Activated CD4-positive, alpha-beta T cell treated with anti-CD3 and anti-CD28 coated beads, Interleukin-2, amount 50 U/mL, for 24 hours (primary cell): ENCODE results near the gene JADE1.

Experiments used
- DNase-seq, 2 donors: peaks; one replicate each; pipeline ENCODE4 v3.0.0-alpha.2; 2020; ENCODE audit warnings: low read depth in 1 of 2, low spot score in 1 of 2

JADE1 gene

DNA sequence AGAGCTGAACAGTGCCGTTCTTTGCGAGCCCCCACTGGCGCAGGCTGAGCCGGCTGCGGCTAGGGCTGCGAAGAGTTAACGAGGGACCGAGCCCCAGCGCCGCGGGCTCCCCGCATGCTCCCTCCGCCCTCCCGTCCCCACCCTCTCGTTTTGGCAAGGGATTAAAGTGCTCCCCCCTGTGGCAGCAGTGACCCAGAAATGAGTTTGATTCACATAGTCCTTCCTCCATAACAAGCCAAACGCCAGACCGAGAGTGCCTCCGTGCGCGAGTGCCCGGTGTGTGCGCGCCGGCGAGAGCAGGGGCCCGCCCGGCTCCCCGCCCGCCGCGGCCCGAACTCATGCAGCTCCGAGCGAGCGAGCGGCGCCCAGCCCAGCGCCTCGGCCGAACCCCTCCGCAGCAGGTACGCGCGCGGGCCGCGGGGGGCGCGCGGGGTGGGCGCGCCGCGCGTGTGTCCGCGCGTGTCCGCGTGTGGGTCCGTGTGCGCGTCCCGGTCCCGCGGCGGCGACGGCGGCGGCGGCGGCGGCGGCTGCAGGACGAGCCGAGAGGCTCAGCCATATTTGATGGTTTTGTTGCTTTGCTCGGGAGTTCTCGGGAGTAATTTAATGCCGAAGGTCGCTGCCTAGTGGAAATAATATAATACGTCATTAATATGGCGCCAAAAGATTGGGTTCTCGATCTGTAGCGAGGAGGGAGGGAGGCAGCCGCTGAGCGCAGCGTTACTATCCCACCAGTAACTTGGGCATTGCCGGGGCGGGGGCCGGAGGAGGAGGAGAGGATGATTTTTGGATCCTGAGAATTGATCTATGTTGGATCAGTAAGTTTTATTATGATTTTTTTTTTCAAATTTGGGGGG lies at the start of gene JADE1:
JADE1 (plus strand) TSS at position 224 of the 854 bp plus-strand sequence. CDS start 22,059 bp downstream, outside the sequence.
- DNase-seq, result peak; percentile 76 to 89

DNA sequence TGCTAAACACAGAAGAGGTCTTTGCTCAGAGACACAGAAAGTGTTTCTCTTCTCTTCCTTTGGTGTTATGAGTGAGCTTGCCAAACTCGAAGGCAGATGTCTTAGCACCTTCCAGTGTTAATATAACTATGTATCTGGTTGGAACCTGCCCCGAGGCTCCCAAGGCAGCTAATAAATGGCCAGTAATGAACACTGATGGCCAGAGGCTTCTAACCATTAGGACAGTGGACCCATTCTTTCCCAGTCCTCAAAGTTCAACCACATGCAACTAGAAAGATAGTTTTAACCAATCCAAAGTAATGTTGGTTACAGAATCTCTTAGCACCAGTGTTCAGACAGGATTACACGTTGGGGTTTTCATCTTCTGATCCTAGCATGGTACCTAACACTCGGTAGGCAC lies 42.7 kb upstream of the JADE1 start:
- no peak for DNase-seq

DNA sequence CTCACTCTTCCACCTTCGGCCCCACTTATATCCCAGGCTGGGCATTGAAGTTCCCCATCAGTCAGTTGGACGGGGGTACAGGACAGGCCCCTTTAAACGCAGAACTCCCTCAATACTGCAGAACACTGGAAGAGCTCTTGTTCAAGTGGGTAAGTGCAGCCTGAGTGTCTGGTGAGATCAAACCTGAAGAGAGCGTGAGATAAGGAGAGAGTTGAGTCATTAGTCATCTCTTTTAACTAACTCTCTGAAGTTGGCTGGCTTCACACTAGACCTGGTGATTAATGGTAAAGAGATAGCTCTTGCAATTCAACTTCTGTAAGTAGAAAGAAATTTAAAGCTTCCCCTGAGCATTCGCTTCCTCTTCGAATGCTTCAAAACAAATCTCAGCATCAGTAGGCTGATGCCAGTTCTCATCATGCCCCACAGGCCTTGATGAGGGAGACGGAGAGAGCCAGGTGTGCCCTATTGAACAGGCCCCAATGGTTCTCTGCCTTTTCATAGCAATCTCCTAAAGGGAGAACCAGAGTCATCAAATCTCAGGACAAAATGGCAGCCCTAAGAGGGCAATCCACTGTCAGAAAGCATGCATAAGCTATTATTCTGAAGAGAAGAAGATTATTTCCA lies 41.0 kb upstream of the JADE1 start:
- DNase-seq, result no peak

DNA sequence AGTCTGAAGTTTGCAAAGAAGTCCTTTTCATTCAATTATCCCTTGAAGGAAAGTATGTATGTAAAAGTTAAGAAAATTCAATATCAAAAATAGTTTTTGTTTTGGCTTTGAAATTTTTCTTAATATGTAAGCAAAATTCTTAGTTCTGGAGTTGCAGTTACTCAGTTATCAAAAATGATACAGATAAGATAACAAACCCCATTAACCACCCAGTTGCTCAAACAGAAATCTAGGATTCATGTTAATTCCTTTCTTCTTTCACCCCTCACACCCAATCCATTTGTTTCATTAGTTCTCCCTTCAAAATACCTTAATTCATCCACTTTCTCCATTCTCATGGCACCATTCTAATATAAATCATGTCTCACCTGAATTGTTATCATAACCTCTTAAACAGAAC lies 40.5 kb upstream of the JADE1 start:
- no peak for DNase-seq

DNA sequence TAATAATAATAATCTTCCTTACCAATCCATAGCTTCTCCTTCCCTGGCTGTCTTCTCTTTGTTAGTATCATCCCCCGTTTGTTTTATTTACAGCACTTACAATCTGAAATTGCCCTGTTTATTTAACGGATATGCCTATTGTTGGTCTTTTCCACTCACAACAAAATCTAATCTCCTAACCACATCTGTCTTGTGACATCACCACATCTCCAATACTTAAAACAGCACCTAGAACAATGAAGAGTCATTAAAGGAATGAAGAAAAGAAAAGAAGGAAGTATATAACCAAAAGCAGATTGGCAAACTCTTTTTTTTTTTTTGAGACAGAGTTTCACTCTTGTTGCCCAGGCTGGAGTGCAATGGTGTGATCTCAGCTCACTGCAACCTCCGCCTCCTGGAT lies 38.7 kb upstream of the JADE1 start:
- no peak for DNase-seq

DNA sequence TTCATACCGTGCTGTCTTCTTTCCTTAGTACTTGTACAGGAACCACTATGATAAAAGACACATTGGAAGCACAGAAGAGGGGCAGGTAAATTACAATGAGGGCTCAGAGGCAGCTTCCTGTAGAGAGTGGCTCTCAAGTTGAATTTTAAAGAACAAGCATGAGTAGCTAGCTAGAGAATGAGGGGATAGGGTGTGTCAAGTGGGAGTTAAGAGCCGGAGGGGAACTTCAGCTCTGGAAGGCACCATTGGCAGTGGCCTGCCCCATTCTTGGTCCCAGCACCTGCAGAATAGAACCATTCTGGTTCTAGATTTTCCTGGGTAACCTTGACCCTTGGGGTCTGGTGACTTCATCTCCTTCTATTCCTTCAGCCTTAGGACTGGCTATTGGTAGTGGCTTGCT lies 34.0 kb upstream of the JADE1 start:
- DNase-seq, result no peak

DNA sequence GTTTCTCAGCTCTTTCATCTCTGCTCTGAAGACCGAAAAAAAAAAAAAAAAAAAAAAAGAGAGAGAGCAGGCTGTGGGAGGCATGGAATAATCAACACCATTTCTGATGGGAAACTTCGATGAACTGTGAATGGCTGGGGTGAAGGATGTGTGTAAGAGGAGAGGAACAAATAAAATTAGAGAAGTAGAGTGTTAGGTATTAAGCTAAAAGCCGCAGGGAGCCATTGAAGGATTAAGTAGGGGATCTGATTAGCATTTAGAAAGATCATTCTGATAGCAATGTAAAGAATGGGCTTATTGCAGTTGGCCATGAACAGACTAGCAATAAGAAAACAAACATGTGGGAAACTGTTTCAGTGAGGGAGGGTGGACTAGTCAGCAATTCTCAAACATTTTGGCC lies 33.6 kb upstream of the JADE1 start:
- DNase-seq, result no peak

DNA sequence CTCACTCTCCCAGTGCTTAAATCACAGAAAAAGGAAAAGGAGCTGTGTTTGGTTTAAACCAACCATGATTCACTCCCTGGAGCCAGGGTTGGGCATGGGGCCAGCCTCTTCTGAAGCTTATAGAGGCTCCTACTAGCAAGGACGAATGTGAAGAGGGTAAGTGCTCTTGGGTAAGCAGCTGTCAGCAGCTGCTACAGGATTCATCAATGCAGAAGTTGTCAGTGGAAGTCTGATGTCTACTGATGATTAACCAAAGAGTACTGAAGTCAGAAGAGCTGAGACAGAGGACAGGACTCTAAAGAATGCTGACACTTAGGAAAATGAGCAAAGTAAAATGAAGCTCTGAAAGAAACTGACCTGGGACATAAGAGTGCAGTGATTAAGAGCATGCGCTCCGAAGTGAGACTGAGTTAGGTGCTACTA lies 32.7 kb upstream of the JADE1 start:
- no peak for DNase-seq

DNA sequence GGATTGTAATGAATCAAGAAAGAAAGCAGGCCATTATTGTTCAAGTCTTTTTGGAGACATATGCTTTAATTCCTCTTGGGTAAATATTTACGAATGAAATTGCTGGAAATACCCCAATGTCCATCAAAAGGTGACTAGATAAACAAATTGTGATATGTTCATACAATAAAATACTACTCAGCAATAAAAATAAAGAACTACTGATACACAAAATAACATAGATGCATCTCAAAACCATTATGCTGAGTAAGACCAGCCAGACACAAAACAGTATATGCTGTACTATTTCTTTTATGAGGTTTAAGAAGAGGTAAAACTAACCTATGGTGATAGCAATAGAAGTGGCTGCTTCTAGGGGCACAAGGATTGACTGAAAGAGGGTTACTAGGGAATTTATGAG lies 28.8 kb upstream of the JADE1 start:
- no peak for DNase-seq

DNA sequence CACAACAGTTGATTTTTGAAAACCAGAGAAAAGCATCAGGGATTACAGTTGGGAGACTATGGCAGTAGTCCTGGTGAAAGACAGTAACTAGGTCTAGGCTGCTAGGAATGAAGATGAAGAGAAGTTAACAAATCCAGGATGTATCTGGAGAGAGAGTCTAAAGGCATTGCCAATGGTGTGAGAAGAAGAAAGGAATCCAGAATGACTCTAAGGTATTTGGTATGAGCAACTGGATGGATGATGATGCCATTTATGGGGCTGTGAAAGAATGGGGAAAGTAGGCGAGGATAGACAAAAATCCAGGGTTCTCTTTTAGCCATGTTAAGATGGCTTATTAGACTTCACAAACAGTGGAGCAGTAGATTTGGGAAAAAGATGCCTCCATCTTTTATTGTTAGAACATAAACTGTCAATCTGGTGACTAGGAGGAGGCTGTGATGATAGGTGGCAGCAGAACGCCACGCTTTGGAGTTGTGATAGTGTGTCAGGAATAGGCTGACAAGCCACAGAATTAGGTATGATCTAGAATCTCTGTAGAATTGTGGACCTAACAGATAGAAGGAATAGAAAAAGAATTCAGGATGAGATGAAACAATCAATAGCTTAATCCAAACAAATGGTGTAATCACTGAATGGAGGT lies 27.3 kb upstream of the JADE1 start:
- DNase-seq, result peak; percentile 17 to 24

DNA sequence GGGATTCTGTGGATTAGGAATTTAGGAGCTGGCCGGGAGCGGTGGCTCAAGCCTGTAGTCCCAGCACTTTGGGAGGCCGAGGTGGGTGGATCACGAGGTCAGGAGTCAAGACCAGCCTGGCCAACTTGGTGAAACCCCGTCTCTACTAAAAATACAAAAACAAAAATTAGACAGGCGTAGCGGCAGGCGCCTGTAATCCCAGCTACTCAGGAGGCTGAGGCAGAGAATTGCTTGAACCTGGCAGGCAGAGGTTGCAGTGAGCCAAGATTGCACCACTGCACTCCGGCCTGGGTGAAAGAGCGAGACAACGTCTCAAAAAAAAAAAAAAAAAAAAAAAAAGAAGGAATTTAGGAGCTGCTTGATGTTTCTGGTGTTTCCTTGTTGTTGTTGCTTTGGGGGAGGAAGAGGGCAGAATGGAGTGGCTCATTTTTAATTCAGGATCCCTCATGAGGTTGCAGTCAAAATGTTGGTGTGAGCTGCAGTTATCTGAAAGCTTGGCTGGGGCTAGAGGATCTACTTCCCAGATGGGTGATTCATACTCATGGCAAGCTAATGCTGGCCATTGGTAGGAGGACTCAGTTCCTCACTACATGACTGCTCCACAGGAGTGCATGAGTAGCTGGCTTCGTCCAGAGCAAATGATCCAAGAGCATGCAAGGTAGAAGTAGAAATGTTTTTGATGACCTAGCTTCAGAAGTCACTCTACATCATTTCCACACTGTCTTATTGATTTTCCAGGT lies 26.5 kb upstream of the JADE1 start:
- no peak for DNase-seq

DNA sequence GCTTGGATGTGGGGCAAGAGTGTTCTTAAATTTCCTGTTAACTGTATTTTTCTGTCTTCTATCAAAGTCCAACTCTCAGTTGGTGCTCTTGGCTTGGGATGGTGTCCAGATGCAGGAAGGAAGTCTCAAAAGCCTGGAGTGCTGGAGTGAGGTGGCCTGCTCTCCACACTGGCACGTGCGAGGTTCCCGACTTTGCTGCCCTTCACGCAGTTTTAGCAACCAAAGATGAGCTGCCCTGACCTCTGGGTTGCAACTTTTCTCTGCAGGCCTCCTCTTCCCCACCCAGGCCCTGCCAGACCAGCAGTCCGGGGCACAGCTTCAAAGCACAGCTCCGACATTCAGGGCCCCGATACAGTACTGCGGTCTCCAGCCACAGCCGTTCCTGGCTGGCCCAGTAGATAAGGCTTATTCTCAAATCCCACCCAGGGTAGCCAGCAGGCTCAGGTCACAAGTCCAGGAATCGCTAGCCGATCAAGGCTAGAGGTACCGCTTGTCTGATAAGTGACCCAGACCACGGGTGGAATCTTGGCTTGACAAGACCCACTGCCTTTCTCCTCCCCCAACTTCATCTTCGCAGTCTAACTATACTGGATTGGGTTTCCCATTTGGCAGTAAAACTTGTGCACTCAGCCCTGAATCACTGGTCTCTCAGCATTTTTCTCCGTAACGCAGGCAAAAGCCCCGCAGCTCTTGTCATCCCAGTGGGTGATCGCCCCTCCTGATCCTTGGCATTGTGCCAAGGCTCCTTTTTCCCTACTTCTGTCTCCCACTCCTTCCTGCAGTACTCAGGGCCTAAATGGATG lies 21.8 kb upstream of the JADE1 start:
- no peak for DNase-seq

DNA sequence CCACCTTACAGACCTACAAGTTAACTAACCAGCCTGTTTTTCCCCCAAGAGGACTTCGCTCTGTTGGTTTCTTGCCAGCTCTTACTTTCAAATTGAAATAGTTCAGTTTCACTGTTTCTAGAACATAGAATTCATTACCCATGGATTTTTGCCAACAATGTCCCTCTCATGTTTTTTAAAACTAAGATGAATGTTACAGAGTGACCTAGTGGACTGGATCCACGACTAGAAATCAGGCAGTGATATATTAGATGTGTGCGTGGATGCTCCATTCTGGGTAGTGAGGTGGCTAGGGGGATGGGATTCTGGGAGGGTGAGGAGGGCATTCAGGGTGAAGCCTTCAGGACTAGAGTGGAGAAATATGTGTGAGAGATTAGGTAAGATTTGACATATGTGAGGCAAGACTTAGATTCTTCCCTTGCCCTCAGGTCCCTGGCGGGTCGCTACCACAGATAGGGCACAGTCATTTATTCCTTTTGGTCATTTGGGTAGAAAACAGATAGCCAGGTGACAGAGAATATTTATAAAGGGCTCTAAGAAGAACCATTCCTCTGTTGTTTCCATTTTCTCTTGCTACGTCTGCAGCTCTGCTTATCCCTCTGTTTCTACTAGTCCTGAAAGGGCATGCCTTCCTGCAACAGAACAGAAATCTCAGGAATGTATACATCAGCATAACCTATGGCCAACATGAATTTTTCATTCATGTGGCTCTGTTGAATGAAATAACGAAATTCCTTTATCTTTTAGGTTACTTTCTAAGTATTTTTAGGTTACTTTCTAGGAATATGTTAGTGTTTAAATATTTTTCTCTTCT lies 15.4 kb upstream of the JADE1 start:
- no peak for DNase-seq

DNA sequence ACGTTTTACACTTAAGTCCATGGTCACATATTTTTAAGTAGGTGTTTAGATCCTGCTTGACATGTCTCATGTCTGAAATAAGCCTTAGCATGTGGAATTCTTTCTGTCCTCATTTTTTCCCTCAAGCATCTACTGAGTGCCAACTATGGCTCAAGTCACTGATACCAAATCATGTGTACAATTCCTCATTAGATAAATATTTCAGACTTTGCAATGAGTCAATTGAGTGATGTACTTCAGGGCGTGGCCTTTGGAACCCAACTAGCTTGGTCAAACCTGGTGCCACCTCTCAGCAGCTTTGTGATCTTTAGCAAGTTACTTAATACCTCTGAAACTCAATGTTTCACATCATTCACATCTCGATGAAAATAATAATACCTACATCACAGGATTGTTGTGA lies 12.6 kb upstream of the JADE1 start:
- no peak for DNase-seq

DNA sequence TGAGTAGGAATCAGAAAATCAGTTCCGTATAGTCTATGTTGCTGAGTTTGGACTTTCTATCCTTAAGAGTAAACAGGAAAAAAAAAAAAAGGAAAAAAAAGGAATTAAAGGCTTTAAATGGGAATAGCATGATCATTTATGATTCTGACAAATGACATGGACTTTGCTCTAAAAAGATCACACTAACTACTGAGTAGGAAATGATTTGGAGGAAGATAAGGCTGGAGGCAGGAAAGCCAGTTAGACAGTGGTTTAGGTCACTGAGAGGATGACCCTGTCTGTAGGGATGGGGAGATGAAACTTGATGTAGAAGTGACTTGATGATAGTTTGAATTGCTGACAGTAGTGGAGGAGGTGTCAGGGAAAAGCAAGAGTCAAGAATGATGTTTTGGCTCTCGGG lies 9.2 kb upstream of the JADE1 start:
- no peak for DNase-seq

DNA sequence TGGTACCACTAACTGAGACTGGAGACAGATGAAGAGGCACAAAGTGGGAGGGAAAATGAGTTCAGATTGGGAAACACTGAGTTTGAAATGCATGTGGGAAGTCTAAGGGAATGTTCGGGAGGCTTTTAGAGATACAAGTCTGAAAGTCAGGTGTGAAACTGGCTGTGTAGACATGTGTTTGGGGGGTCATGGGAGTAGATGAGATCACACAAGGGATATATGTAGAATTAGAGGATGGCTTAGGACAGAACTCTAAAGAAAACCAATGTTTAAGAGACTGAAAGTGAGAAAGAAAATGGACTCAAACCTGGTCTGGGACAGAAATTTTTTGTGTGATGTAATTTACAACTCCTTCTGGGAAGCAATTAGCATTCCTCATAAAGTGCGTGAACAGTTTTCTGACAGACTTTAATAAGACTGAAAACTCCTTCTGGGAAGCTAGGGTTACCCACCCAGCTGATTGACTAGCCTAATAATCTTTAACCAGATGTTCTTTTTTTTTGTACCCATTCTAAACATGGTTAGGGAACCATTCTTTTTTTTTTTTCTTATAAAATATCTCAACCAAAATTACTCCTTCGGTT lies 8.7 kb upstream of the JADE1 start:
- DNase-seq, result no peak

DNA sequence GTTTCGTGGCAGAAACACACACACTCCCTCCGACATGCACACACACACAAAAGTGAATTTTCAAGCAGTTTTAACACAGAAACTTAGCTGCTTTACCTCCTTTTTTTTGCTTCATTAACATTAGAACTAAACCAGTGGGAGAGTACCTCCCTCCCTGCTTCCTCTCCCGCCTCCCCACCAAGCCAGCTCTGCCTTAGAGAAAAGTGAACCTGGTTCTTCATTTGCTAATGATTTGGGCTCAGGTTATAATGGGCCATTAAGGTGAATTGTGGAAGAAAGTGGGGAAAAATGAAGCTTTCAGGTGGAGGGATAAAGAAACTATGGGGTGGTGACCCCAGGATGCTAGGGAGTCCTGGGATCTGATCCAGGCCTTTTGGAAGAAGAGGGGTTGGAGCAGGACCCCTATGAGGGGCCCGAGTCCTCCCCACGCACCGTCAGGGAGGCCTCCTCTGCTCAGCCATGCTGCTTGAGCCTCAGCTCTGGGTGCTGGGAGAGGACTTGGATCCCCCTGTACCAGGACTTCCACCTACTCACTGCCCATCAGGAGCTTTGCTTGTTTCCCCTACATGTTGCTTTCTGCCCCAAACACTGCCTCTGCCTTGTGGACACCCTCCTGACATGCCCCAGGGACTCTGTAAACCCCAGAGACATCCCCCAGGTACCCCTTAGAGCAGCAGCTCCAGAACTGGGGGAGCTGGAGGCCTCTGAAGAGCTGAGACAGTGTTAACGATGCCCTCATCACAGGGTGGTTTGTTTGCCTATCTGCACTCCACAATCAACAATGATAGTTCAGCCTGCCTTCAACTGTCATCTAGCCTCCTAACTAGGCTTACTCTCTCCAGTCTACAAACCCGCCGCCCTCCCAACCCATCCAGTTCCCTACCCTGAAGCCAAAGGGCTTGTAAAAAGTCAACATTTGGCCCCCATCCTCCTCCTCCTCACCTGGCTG lies 6.5 kb upstream of the JADE1 start:
- no peak for DNase-seq

DNA sequence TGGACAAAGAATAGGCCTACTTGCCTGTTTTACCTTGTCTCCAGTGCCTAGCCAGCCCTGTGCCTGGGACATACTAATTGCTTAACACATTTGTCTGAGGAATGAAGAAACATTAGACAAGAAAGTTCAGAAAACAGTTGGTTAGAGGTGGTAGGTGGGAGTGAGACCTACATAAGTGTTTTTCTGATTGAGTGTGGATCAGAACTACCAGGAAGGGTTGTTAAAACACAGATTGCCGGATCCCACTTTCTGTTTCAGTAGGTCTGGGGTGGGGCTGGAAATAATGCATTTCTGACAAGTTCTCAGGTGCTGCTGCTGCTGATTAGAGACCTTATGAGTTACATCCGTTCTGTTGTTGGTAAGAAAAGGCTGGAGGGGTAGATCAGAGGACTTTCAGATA lies 5.7 kb upstream of the JADE1 start:
- peak in 1 of 2 donors; percentile 32 for DNase-seq
